ENCODE results near the gene UNC13C. TPM values are rescaled to one million over a fixed set of nuclear protein-coding genes. Genes with fewer than 3 reads are reported as not detected.

UNC13C gene
- total and polyA plus RNA-seq, 8 donors: 0.03 to 6.4 (median 2.3) TPM; not detected in 3

DNA sequence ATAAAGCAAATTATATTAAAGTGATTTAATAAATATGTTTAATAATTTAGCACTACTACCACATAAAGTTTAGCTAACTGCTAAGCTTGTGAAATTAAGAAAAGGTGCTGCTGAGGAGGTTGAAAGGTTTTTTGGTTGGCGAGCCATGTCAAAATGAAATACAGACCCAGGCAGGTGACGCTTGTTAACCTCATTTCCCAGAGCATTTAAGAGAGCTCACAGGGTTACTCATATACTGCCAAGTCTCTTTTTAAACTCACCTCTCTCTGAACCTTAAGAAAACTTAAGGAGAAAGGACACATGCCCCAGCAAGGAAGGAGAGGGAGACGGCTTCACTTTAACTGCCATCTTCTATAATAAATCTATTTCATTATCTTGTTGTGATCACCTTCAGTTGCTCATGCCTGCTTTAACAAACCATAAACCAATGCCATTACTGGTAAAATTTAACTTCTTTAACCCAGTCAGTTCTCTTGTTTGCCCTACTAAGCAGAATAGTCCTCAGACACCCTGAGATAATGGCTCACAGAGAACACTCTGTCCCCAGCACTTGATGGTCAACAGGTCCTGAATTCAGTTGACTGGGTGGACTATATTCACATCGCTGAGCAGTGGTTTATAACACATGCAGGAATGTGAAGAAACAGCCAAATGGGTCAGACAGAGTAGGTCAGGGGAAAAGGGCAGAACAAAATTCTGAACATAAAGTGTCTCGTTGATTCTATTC, 540.1 kb downstream of the UNC13C start:
- H3K4me1 ChIP-seq: no peaks in the 10 kb centered on the region
- TF ChIP-seq POLR2AphosphoS5 (IDR thresholded peaks at IDR 0.05) (no peak), POLR2A (IDR thresholded peaks at IDR 0.05) (no peak), EP300 (IDR thresholded peaks at IDR 0.05) (no peak)
- TF ChIP-seq, protein P1, sequence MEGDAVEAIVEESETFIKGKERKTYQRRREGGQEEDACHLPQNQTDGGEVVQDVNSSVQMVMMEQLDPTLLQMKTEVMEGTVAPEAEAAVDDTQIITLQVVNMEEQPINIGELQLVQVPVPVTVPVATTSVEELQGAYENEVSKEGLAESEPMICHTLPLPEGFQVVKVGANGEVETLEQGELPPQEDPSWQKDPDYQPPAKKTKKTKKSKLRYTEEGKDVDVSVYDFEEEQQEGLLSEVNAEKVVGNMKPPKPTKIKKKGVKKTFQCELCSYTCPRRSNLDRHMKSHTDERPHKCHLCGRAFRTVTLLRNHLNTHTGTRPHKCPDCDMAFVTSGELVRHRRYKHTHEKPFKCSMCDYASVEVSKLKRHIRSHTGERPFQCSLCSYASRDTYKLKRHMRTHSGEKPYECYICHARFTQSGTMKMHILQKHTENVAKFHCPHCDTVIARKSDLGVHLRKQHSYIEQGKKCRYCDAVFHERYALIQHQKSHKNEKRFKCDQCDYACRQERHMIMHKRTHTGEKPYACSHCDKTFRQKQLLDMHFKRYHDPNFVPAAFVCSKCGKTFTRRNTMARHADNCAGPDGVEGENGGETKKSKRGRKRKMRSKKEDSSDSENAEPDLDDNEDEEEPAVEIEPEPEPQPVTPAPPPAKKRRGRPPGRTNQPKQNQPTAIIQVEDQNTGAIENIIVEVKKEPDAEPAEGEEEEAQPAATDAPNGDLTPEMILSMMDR (IDR thresholded peaks at IDR 0.05): no peak
- no peak for DNase-seq
- 57 to 77% (median 67%) methylated on average over 5 of the region's 5 CpGs for WGBS, 5 donors
- intact Hi-C loops (cut with DNase I; ENCODE audit: low total_unique reads): no loop called here
- no peaks in the 10 kb centered on the region for H3K27me3 ChIP-seq
- no peaks in the 10 kb centered on the region for H3K36me3 ChIP-seq
- H3K9me3 ChIP-seq: no peaks in the 10 kb centered on the region
- H3K27ac ChIP-seq: no peak overlapping the region
- H3K4me3 ChIP-seq: no peak overlapping the region

DNA sequence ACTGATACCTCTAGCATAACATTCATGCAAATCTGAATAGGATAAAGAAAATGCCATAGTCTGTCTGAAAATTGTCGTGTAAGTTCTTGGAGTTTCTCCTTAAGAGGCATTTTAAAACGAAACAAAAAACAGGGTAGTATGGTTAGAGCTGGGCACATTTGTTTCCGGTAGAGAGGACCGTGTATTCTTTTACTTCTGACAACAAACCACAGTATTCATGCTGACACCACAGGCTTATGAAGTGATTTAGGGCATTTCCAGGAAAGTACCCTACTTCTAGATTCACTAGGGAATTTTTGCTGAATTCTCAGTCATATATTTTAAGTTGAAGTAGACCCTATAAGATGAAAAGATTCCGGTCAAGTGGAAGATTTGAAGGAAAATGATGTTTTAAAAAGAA, 541.3 kb downstream of the UNC13C start:
- H3K4me3 ChIP-seq: no peak overlapping the region
- no peaks in the 10 kb centered on the region for H3K36me3 ChIP-seq
- no peak overlapping the region for H3K27ac ChIP-seq
- no peaks in the 10 kb centered on the region for H3K9me3 ChIP-seq
- TF ChIP-seq POLR2A (IDR thresholded peaks at IDR 0.05) (no peak), EP300 (IDR thresholded peaks at IDR 0.05) (no peak), POLR2AphosphoS5 (IDR thresholded peaks at IDR 0.05) (no peak)
- TF ChIP-seq, protein P1 (IDR thresholded peaks at IDR 0.05): no peak
- H3K27me3 ChIP-seq: no peaks in the 10 kb centered on the region
- H3K4me1 ChIP-seq: no peaks in the 10 kb centered on the region
- intact Hi-C loops (cut with DNase I; ENCODE audit: low total_unique reads): no loop called here
- WGBS, 5 donors: 58 to 73% (median 66%) methylated on average over 5 of the region's 5 CpGs
- peak in 1 of 2 donors; percentile 20 for DNase-seq

DNA sequence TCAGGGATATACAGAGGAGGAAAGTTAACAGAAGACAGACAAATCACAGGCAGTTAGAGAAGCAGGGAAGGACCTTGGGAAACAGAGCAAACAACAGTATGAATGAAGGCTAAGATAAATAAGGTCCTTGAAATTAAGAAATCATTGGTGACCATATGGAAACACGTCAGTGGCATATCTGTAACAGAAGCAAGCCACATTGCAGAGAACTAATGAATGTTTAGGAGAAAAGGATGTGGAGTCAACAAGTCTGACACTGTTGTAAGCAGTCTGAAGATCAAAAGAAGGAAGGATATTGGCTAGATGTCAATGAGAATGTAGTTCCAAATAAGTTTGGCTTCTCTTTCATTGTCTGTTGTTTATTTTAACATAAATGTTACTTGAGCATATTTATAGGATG, 542.4 kb downstream of the UNC13C start:
- intact Hi-C loops (cut with DNase I; ENCODE audit: low total_unique reads): no loop called here
- TF ChIP-seq POLR2AphosphoS5 (IDR thresholded peaks at IDR 0.05): no peak
- TF ChIP-seq EP300 (IDR thresholded peaks at IDR 0.05): no peak
- TF ChIP-seq, protein P1 (IDR thresholded peaks at IDR 0.05): no peak
- no peak for TF ChIP-seq POLR2A (IDR thresholded peaks at IDR 0.05)
- Histone ChIP-seq H3K4me1 (no peaks in the 10 kb centered on the region), H3K4me3 (no peak overlapping the region), H3K36me3 (no peaks in the 10 kb centered on the region), H3K9me3 (no peaks in the 10 kb centered on the region), H3K27ac (no peak overlapping the region), H3K27me3 (no peaks in the 10 kb centered on the region)
- DNase-seq: no peak
- 27 to 43% (median 31%) methylated on average over 1 of the region's 1 CpG for WGBS, 5 donors

DNA sequence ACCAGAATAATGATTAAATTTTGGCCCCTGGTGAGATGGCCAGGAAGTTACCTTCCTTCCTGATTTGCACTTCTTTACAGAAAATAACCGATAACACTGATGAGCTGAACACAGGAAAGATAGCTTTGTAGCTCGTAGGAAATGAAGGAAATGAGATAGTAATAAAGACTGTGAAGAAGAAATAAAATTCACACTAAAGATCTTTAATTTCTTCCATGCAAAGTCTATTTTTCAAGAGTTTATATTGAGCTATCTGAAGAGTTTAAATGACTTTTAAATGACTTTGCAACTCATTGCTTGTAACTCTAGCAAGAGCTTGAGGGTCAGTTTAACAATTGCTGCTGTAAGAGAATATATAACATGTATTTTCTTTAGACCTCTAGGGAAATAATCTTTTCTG, 543.0 kb downstream of the UNC13C start:
- WGBS, 5 donors: 48 to 66% (median 60%) methylated on average over 2 of the region's 2 CpGs
- Histone ChIP-seq H3K27ac (no peak overlapping the region), H3K9me3 (no peaks in the 10 kb centered on the region), H3K27me3 (no peaks in the 10 kb centered on the region), H3K4me3 (no peak overlapping the region), H3K4me1 (no peaks in the 10 kb centered on the region), H3K36me3 (no peaks in the 10 kb centered on the region)
- intact Hi-C loops (cut with DNase I; ENCODE audit: low total_unique reads): no loop called here
- no peak for DNase-seq
- TF ChIP-seq EP300 (IDR thresholded peaks at IDR 0.05) (no peak), POLR2A (IDR thresholded peaks at IDR 0.05) (no peak), POLR2AphosphoS5 (IDR thresholded peaks at IDR 0.05) (no peak)
- TF ChIP-seq, protein P1 (IDR thresholded peaks at IDR 0.05): no peak
